GM19043 (cell line): Measurements from ENCODE around the gene TMEM219.

ENCODE experiments used
- ATAC-seq: cut with Tn5 transposase; IDR thresholded peaks from one replicate; pipeline ENCODE4 v1.9.1; 2021; ENCODE audit warnings: low read depth; ENCODE audit not compliant: unreplicated experiment

The TMEM219 gene

GRCh38 chr16:29978564-29979270 is 16.8 kb downstream of the TMEM219 start:
- ATAC-seq: no peak

DNA sequence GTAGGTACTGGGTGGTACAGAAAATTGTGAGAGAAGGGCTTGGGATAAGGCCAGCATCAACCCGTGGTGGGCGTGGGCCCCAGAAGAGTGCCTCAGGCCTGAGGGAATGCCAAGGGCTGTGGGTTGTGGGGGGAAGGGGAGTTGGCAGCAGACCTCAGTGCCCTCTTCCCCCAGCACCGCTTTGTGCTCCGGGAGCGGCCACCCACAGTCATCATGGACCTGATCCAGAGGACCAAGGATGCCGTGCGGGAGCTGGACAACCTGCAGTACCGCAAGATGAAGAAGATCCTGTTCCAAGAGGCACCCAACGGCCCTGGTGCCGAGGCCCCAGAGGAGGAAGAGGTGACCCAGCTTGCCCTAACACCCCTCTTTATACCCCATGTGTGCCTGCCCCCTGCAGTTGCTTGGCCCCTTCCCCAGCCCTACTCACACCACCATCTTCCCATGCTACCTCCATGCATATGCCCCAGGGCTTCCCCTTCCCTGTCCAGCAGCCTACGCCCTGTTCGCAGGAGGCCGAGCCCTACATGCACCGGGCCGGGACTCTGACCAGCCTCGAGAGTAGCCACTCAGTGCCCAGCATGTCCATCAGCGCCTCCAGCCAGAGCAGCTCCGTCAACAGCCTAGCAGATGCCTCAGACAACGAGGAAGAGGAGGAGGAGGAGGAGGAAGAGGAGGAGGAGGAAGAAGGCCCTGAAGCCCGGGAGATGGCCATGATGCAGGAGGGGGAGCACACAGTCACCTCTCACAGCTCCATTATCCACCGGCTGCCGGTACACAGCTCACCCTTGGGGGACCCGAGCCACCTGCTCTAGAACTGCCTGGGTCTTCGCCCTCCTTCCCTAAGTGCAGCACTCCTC is 20.9 kb downstream of the TMEM219 start:
- no peak for ATAC-seq

GRCh38 chr16:29983420-29984136 is 21.7 kb downstream of the TMEM219 start:
- ATAC-seq: no peak

DNA sequence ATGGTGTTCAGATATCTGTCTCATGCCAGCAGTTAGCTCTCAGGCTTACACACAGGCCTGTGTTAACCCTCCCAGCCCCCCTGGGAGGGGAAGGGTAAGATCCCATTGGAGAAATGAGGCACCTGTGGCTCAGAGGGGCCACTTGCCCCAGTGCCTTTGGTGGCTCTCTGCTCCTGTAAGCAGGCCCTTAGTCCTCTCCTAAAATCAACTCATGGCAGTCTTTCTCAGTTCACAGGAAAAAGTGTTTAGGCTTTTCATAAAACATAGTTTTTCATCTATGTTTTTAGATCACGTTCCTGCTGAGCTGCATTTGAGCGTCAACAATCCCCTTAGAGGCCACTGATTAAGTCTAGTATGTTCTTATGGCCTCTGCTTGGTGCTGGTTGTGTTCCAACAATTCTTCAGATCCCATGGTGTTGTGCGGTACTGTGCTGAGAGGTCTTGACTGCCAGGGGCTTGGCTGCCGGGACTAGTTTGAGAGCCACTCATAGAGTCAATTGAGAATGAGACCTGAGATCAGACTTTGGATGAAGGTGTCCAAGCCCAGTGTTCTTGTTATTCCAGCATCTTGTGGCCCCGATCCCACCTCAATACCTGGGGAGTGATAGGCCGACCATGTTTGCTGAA is 22.4 kb downstream of the TMEM219 start:
- no peak for ATAC-seq

DNA sequence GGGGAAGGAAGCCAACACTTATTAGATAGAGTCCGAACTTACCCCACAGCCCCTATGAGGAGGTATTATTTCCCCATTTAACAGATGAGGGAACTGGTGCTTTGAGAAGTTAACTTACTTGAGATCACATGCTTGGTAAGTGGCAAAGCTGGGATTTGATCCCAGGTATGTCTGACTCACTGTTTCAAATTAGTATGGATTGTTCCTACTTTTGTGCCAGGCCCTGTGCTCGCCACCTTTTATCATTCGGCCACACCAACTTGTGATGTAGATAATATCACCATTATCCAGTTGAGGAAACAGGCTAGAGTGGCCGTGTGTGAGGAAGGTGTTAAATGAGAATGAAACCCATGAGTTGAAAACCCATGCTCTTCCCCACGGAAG is 22.9 kb downstream of the TMEM219 start:
- no peak for ATAC-seq

GRCh38 chr16:29985271-29985811 is 23.5 kb downstream of the TMEM219 start:
- ATAC-seq: no peak

DNA sequence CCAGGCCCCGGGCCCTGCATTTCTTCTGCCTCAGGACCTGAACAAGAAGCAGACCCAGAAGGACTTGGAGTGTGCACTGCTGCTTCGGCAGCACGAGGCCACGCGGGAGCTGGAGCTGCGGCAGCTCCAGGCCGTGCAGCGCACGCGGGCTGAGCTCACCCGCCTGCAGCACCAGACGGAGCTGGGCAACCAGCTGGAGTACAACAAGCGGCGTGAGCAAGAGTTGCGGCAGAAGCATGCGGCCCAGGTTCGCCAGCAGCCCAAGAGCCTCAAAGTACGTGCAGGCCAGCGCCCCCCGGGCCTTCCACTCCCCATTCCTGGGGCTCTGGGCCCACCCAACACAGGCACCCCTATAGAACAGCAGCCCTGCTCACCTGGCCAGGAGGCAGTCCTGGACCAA is 24.4 kb downstream of the TMEM219 start:
- ATAC-seq: no peak

- ATAC-seq: no peak
Observed at GRCh38 chr16:29986931-29987330, 25.1 kb downstream of the TMEM219 start.

- no peak for ATAC-seq
Observed at GRCh38 chr16:29987371-29988085, 25.6 kb downstream of the TMEM219 start.

DNA sequence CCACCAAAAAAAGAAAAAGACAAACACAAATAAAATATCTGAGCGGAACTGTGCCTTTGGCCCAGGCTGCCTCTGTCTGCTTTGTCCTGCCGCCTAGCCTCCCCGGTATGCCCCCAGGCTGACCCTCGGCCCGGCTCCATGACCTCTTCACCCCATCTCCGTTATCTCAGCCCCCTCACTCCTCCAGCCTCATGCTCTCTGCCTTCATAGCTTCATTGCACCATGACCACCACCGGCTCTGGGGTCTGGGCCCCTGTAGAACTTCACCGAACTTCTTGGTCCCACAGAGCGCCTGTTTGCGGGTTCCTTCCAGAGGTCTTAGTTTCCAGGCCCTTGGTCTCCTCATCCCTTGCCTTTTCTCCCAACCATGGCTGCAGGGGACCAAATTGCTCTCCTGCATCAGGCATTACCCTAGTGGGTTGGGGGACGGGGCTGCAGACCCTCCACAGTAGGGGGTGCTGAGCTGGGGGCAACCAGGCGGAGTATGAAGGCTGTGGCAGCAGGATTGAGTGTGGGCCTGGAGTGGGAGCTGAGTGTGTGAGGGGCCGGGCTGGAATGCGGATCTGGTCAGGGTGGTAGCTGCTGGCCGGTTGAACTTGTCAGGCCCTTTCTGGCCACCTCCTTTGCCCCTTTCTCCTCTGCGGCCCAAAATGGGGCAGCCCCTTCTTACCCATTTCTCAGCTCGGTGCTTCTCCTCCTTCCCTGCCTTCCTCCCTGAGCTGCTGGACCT is 26.6 kb downstream of the TMEM219 start:
- ATAC-seq: no peak

DNA sequence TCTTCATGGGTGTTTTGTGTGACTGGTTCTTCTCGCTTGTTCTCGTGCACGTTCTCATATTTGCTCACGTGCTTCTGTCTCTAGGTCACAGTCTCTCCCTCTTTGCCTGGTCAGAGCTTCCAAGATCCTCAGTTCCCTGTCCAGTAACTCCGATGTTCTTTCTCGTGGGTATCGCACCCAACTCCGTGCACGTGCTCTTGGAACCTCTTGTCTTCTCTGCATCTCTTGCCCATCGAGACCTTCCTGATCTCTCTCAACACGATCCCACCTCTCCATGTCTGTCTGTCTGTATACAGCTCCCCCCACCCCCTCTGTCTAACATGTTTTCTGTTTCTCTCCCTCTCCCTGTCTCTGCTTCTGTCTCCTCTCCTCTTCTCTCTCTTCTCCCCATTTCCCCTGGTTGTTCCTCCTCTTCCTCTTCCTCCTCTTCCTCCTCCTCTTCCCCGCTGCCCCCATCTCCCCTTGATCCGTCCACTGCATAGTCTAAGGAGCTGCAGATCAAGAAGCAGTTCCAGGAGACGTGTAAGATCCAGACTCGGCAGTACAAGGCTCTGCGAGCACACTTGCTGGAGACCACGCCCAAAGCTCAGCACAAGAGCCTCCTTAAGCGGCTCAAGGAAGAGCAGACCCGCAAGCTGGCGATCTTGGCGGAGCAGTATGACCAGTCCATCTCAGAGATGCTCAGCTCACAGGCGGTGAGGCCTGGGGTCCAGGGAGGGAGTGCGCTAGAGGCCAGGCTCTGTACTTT is 27.4 kb downstream of the TMEM219 start:
- ATAC-seq: no peak

GRCh38 chr16:29990034-29990433 is 28.2 kb downstream of the TMEM219 start:
- no peak for ATAC-seq

DNA sequence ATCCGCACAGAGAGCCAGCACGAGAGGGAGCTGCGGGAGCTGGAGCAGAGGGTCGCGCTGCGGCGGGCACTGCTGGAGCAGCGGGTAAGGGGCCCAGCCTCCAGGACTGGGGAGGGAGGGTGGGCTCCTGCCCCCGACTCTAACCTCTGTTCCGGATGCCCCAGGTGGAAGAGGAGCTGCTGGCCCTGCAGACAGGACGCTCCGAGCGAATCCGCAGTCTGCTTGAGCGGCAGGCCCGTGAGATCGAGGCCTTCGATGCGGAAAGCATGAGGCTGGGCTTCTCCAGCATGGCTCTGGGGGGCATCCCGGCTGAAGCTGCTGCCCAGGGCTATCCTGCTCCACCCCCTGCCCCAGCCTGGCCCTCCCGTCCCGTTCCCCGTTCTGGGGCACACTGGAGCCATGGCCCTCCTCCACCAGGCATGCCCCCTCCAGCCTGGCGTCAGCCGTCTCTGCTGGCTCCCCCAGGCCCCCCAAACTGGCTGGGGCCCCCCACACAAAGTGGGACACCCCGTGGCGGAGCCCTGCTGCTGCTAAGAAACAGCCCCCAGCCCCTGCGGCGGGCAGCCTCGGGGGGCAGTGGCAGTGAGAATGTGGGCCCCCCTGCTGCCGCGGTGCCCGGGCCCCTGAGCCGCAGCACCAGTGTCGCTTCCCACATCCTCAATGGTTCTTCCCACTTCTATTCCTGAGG is 29.1 kb downstream of the TMEM219 start:
- no peak for ATAC-seq

DNA sequence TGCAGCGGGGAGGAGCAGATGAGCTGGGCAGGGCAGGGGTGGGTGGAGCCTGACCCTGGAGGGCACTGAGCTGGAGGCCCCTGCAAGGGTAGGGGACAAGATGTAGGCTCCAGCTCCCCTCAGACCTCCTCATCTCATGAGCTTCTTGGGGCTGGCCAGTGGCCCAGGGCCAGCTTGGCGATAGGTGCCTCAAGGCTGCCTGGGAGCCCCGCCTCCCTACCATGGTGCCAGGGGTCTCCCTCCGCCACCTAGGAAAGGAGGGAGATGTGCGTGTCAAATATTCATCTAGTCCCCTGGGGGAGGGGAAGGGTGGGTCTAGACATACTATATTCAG is 29.7 kb downstream of the TMEM219 start:
- no peak for ATAC-seq

- no peak for ATAC-seq
Observed at GRCh38 chr16:29992344-29992967, 30.6 kb downstream of the TMEM219 start.

DNA sequence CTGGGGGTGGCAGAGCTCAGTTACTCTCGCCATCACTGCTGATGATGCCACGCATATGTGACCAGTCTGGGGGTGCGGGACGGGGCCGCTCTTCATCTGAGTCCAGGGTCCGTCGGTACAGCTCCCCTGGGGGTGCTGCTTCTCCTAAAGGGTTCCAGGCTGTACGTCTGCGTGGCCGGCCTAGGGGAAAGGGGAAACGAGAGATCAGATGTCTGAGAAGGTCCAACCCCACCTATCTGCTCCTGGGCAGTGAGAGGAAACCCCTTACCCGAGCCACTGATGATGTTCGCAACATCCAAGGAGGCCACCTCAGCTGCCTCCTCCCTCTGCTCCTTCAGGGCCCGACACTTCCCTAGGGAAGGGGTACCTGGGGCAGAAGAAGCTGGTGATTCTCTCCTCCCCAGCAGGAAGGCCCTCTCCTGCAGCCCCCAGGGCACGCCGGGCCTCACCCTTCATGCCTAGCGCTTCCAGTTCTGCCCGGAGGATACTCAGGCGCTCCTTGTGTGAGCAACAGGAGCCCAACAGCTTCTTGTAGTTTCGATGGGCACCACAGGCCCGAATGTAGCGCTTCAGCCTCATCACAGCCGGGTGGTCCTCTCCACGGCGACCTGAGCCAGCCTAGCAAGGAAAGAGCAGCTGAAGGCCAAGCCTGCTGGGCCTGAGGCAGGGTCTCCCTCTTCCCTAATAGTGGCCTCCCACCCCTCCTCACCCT is 31.5 kb downstream of the TMEM219 start:
- ATAC-seq: no peak

DNA sequence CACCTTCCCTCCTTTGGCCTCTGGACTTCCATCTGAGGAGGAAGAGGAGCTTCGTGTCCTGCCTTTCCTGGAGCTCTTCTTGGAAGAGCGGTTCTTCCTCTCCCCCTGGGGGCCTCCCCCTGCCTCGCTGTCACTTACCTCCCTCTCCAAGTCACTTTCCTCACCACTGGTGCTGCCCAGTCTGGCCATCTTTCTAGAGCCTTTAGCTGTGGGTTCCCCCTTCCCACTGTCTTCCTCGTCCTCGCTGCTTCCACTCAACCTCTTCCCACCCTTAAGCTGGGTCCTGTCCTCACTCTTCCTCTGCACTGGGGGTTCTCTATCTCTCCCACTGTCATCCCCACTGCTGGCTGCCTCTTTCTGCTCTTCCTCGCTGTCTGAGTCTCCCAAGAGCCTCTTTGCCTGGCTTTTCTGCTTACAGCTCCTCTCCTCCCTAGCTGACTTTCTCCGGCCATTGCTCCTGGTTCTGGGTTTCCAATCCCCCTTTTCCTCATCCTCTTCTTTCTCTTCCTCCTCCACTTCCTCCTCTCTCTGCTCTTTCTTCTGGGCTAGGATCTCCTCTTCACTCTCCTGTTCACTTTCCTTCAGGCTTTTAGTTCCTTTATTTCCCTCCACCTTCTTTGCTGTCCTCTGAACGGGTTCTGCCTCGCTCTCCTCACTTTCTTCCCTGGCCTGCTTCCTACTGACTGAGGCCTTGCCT is 32.2 kb downstream of the TMEM219 start:
- no peak for ATAC-seq
